BJ (cell line): ENCODE data around the gene SUPT3H. TPM values are rescaled to one million over a fixed set of nuclear protein-coding genes. Genes with fewer than 3 reads are reported as not detected.

Source experiments
- CTCF ChIA-PET: fragments of 350-600 bp; formaldehyde crosslinking; extraction: SDS; loops from one replicate; lab custom pipeline; 2021; ENCODE audit warnings: antibody characterized with exemption, inconsistent platforms; lab: Yijun Ruan, JAX
- POLR2A ChIA-PET: fragments of 300-600 bp; sonication (Branson Sonifier 250); formaldehyde crosslinking; extraction: SDS; loops from one replicate; lab custom pipeline; 2021; ENCODE audit warnings: antibody characterized with exemption; lab: Charles Lee
- DNase-seq: peaks from one replicate; pipeline ENCODE4 v3.0.0-alpha.2; 2011; ENCODE audit warnings: low read depth
- H3K27me3 ChIP-seq: 2 replicates; pipeline ENCODE4 v1.6.0; 2011; ENCODE audit warnings: low read length; ENCODE audit not compliant: control insufficient read depth, insufficient read depth
- H3K36me3 ChIP-seq: 2 replicates; pipeline ENCODE4 v1.5.1; 2011; ENCODE audit warnings: low read length; ENCODE audit not compliant: control insufficient read depth, insufficient read depth
- H3K4me3 ChIP-seq: 2 replicates; pipeline ENCODE4 v1.5.1; 2011; ENCODE audit warnings: low read depth, mild to moderate bottlenecking, control low read depth, low read length
- polyA plus RNA-seq: library from polyadenylated mRNA; depleted of rRNA; stranded (reverse); fragments of >200 nt; gene quantifications from 2 replicates; pipeline ENCODE4 v1.2.3, GENCODE V29; 2011; rRNA removed
- small RNA-seq: library from RNA; depleted of rRNA; stranded (forward); fragments of <200 nt; gene quantifications from one replicate; pipeline ENCODE3, GENCODE V24; 2012; ENCODE audit warnings: low replicate concordance, low read depth; ENCODE audit not compliant: insufficient read length
- TF ChIP-seq, protein P1 (sequence below): IDR thresholded peaks from 2 replicates; pipeline ENCODE4 v1.5.1; 2011; ENCODE audit warnings: low read depth, mild to moderate bottlenecking, control low read depth, inconsistent platforms, low read length, moderate library complexity; ENCODE audit not compliant: insufficient read depth

SUPT3H gene
- polyA plus RNA-seq, 1 experiment = 7.8 TPM

DNA sequence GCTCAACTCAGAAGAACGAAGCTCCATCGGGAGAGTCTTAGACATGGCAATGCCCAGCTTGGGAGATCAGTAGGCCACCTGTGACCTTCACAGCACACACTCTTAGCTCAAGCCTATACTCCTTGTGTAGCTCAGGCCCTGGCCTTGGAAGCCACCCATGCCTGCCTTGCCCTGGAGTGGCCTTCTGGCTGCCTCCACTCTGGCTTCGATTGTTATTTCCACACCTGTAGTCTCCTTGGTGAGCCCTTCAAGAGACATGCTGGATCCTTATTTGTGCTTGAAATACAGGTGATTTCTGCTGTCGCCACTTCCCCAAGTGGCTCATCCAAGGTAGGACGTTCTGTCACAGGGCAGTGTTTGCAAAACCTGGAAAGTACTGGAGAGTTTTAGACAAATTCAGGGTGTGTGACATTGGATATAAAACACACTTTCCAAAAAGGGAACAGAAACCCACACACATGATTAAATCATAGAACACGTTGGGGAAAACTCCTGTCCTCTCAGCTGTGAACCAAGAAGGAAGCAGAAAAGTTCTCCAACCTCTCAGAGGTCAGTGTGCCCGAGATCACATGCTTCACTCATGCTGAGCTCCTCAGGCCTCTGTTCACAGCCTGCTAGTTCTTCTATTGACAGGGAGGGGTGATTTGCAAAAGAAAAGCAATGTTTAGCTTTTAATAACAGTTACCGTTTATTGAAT, 598.5 kb downstream of the SUPT3H start:
- ChIA-PET POLR2A (no interaction called here), CTCF (no interaction called here)
- no peak for DNase-seq
- no peaks in the 10 kb centered on the region for H3K36me3 ChIP-seq
- peaks cover 12% of the 10 kb centered on the region for H3K27me3 ChIP-seq
- TF ChIP-seq, protein P1, sequence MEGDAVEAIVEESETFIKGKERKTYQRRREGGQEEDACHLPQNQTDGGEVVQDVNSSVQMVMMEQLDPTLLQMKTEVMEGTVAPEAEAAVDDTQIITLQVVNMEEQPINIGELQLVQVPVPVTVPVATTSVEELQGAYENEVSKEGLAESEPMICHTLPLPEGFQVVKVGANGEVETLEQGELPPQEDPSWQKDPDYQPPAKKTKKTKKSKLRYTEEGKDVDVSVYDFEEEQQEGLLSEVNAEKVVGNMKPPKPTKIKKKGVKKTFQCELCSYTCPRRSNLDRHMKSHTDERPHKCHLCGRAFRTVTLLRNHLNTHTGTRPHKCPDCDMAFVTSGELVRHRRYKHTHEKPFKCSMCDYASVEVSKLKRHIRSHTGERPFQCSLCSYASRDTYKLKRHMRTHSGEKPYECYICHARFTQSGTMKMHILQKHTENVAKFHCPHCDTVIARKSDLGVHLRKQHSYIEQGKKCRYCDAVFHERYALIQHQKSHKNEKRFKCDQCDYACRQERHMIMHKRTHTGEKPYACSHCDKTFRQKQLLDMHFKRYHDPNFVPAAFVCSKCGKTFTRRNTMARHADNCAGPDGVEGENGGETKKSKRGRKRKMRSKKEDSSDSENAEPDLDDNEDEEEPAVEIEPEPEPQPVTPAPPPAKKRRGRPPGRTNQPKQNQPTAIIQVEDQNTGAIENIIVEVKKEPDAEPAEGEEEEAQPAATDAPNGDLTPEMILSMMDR = no peak
- H3K4me3 ChIP-seq = no peak overlapping the region

Small RNAs within 50 kb of the gene (small RNA-seq; reads per million reads assigned to genes)
- 1.1 reads per million for gene MIR586

Other genes starting within 250 kb of the SUPT3H start
- 1.5 and 2.0 TPM in 2 replicates for gene RUNX2, start 49.6 kb downstream of the SUPT3H start, polyA plus RNA-seq